SU-DHL-6 (cell line): ENCODE measurements around the gene CINP.

Experiments
- EZH2phosphoT487 ChIP-seq: fragments of 200-600 bp; sonication (generic), shearing (Covaris generic); conservative IDR thresholded peaks from 2 replicates; pipeline ENCODE4 v1.6.1; 2018; ENCODE audit warnings: mild to moderate bottlenecking, antibody characterized with exemption, low read length, moderate library complexity, mixed read lengths
- TF ChIP-seq, protein P1 (sequence below): fragments of 200-600 bp; sonication (generic); IDR thresholded peaks from one replicate; pipeline ENCODE4 v1.5.1; 2017; ENCODE audit warnings: antibody characterized with exemption, mild to moderate bottlenecking, low read length, moderate library complexity; ENCODE audit not compliant: insufficient read depth, poor library complexity, severe bottlenecking

DNA sequence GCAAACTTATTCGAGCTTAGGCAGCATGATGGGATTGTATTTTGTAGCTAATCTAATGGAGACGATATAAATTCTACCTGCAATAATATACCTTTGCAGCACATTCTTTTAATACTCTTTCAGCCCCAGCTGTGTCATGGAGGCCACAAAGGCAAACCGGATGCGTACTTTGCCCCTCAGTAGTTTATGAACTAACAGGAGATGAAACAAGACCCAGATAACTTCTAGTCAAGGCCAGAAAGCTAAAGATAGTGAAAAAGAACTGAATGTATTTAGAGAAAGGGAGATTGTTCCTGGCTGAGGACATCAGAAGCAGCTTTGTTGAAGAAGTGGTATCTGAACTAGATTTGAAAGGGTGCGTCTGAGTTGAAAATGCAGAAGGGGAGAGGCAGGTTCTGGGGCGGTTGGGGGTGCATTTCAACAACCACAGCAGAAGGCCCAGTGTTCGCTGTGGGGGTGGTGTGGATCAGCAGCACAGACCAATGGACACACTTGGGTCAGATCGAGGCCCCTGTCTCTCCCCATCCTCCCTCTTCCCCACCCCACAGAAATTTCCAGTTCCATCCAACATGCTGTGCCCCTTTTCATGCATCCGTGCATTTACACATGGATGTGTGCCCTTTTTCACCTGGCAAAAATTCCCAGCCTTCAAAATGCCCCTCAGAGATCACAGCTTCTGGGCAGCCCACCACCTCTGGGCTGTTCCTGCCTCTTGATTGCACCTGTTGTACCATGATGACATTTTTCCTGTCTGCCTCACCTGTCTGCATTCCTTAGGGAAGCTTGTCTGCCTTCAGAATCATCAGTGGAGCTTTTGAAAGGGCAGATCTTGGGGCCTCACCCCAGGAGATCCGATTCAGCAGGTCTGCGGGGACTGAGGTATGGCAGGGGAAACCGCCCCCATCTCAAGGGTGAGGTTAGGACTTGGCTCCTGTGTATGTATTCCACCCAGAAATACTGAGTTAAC, 41.0 kb downstream of the CINP start:
- TF ChIP-seq, protein P1, sequence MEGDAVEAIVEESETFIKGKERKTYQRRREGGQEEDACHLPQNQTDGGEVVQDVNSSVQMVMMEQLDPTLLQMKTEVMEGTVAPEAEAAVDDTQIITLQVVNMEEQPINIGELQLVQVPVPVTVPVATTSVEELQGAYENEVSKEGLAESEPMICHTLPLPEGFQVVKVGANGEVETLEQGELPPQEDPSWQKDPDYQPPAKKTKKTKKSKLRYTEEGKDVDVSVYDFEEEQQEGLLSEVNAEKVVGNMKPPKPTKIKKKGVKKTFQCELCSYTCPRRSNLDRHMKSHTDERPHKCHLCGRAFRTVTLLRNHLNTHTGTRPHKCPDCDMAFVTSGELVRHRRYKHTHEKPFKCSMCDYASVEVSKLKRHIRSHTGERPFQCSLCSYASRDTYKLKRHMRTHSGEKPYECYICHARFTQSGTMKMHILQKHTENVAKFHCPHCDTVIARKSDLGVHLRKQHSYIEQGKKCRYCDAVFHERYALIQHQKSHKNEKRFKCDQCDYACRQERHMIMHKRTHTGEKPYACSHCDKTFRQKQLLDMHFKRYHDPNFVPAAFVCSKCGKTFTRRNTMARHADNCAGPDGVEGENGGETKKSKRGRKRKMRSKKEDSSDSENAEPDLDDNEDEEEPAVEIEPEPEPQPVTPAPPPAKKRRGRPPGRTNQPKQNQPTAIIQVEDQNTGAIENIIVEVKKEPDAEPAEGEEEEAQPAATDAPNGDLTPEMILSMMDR = no peak
- TF ChIP-seq EZH2phosphoT487 = no peak
